SK-N-SH (cell line): ENCODE measurements around the gene UST. TPM values are rescaled to one million over a fixed set of nuclear protein-coding genes. Genes with fewer than 3 reads are reported as not detected.
A peak's percentile ranks its signal among the peaks of the same experiment; 100 is the strongest.

Source experiments
- CTCF ChIA-PET: fragments of 300-600, 350-600 bp; formaldehyde crosslinking; extraction: SDS; loops from one replicate; lab custom pipeline; 2021; lab: Yijun Ruan, JAX
- POLR2A ChIA-PET: fragments of 350-600 bp; sonication (Branson Sonifier 250); formaldehyde crosslinking; extraction: SDS; loops from one replicate; lab custom pipeline; 2020; ENCODE audit warnings: antibody characterized with exemption, inconsistent platforms; lab: Yijun Ruan, JAX
- DNase-seq: peaks from one replicate; pipeline ENCODE4 v3.0.0; 2012
- H2AFZ ChIP-seq: fragments of 200-600 bp; sonication (generic); 2 replicates; pipeline ENCODE4 v1.8.1; 2016; ENCODE audit warnings: antibody characterized with exemption, mild to moderate bottlenecking, low read depth
- H3F3A ChIP-seq: fragments of 200-600 bp; sonication (generic); replicated peaks from 2 replicates; pipeline ENCODE3; 2016; ENCODE audit warnings: antibody characterized with exemption, mild to moderate bottlenecking; ENCODE audit not compliant: insufficient read depth
- H3K27ac ChIP-seq, 2 experiments: fragments of 200-500 bp in 1 of 2; fragments of 200-600 bp in 1 of 2; sonication (Bioruptor generic) in 1 of 2; sonication (generic), shearing (Covaris generic) in 1 of 2; 2 replicates each; pipeline versions ENCODE4 v1.5.1 to v1.6.1; 2014 to 2016; ENCODE audit warnings: low read depth in 2 of 2, inconsistent platforms in 1 of 2, low read length in 1 of 2, mild to moderate bottlenecking in 1 of 2, mixed read lengths in 1 of 2
- H3K27me3 ChIP-seq: fragments of 200-600 bp; sonication (generic), shearing (Covaris generic); 2 replicates; pipeline ENCODE4 v1.6.1; 2016; ENCODE audit warnings: mixed run types; ENCODE audit not compliant: insufficient read depth
- H3K36me3 ChIP-seq, 2 experiments: fragments of 200-500 bp in 1 of 2; fragments of 200-600 bp in 1 of 2; sonication (Bioruptor generic) in 1 of 2; sonication (generic) in 1 of 2; replicated peaks in 1 of 2; 2 replicates each; pipeline versions ENCODE3 to v1.5.1; 2014 to 2016; ENCODE audit warnings: low read length in 1 of 2, mild to moderate bottlenecking in 1 of 2; ENCODE audit not compliant: insufficient read depth in 2 of 2, control insufficient read depth in 1 of 2
- H3K4me1 ChIP-seq, 2 experiments: fragments of 200-500 bp in 1 of 2; fragments of 200-600 bp in 1 of 2; sonication (Bioruptor generic) in 1 of 2; sonication (generic), shearing (Covaris generic) in 1 of 2; 2 replicates each; pipeline versions ENCODE4 v1.5.1 to v1.6.1; 2014 to 2016; ENCODE audit warnings: low read depth in 1 of 2, low read length in 1 of 2, mixed run types in 1 of 2; ENCODE audit not compliant: insufficient read depth in 2 of 2, control insufficient read depth in 1 of 2
- H3K4me2 ChIP-seq: fragments of 200-600 bp; sonication (generic), shearing (Covaris generic); 2 replicates; pipeline ENCODE4 v1.6.1; 2017; ENCODE audit warnings: mixed run types
- H3K4me3 ChIP-seq, 2 experiments: fragments of 200-500 bp in 1 of 2; fragments of 200-600 bp in 1 of 2; sonication (Bioruptor generic) in 1 of 2; sonication (generic), shearing (Covaris generic) in 1 of 2; 2 replicates each; pipeline versions ENCODE4 v1.5.1 to v1.8.1; 2014 to 2016; ENCODE audit warnings: low read depth in 2 of 2, inconsistent platforms in 1 of 2, low read length in 1 of 2, mild to moderate bottlenecking in 1 of 2, mixed read lengths in 1 of 2, moderate library complexity in 1 of 2
- H3K79me2 ChIP-seq: fragments of 200-600 bp; sonication (generic); 2 replicates; pipeline ENCODE4 v1.8.1; 2017; ENCODE audit warnings: mild to moderate bottlenecking; ENCODE audit not compliant: insufficient read depth
- H3K9ac ChIP-seq: fragments of 200-600 bp; sonication (generic); 2 replicates; pipeline ENCODE4 v1.6.1; 2017; ENCODE audit warnings: mixed run types
- H3K9me2 ChIP-seq: fragments of 200-600 bp; sonication (generic); 2 replicates; pipeline ENCODE4 v1.6.1; 2017; ENCODE audit warnings: mixed run types
- H3K9me3 ChIP-seq: fragments of 200-600 bp; sonication (generic); 2 replicates; pipeline ENCODE4 v1.6.1; 2017; ENCODE audit warnings: mixed run types, mild to moderate bottlenecking, moderate library complexity
- H4K20me1 ChIP-seq: fragments of 200-600 bp; sonication (generic); 2 replicates; pipeline ENCODE4 v1.6.1; 2017; ENCODE audit warnings: mild to moderate bottlenecking, mixed run types; ENCODE audit not compliant: insufficient read depth
- EP300 ChIP-seq, 2 experiments: IDR thresholded peaks; 2 replicates each; pipeline versions ENCODE4 v1.4.0 to v1.6.1; 2012; ENCODE audit warnings: borderline replicate concordance in 1 of 2, low read depth in 1 of 2, low read length in 1 of 2
- EZH2phosphoT487 ChIP-seq: fragments of 200-600 bp; sonication (generic); IDR thresholded peaks from 2 replicates; pipeline ENCODE4 v1.6.1; 2017; ENCODE audit warnings: low read depth, mixed run types, mild to moderate bottlenecking, antibody characterized with exemption, moderate library complexity, borderline replicate concordance
- FOSL2 ChIP-seq: IDR thresholded peaks from 2 replicates; pipeline ENCODE4 v1.4.0; 2012; ENCODE audit warnings: low read depth, mild to moderate bottlenecking, moderate library complexity, borderline replicate concordance
- FOXJ3 ChIP-seq: sonication (generic); formaldehyde crosslinking; IDR thresholded peaks from 2 replicates; pipeline ENCODE4 v1.5.1; 2020; ENCODE audit warnings: mild to moderate bottlenecking, missing genetic modification reagents
- GATA2 ChIP-seq: sonication (generic); formaldehyde crosslinking; IDR thresholded peaks from 2 replicates; pipeline ENCODE4 v1.5.0; 2020; ENCODE audit warnings: mild to moderate bottlenecking, missing genetic modification reagents
- IRF3 ChIP-seq: fragments of 150-350 bp; IDR thresholded peaks from 2 replicates; pipeline ENCODE4 v1.6.1; 2016; ENCODE audit warnings: mild to moderate bottlenecking, low read depth, low read length
- MXI1 ChIP-seq: IDR thresholded peaks from 2 replicates; pipeline ENCODE4 v1.6.1; 2012; ENCODE audit warnings: mild to moderate bottlenecking, low read depth, low read length, improper control_type of control experiment
- RAD21 ChIP-seq: IDR thresholded peaks from 2 replicates; pipeline ENCODE4 v1.6.1; 2012; ENCODE audit warnings: mild to moderate bottlenecking, low read length
- RXRA ChIP-seq: IDR thresholded peaks from 2 replicates; pipeline ENCODE4 v1.4.0; 2012; ENCODE audit warnings: low read depth, mild to moderate bottlenecking, borderline replicate concordance
- SIN3A ChIP-seq: IDR thresholded peaks from 2 replicates; pipeline ENCODE4 v1.6.1; 2012; ENCODE audit warnings: low read depth, mild to moderate bottlenecking, low read length, moderate library complexity, borderline replicate concordance
- SMC3 ChIP-seq: IDR thresholded peaks from 2 replicates; pipeline ENCODE4 v1.6.1; 2012; ENCODE audit warnings: low read depth, low read length, improper control_type of control experiment
- TCF12 ChIP-seq: IDR thresholded peaks from 2 replicates; pipeline ENCODE4 v1.4.0; 2012
- WGBS: methylation state at CpG from one replicate; pipeline ENCODE4 v1.1.6; 2017; ENCODE audit warnings: low lambda C conversion rate; 5-methylcytosine and 5-hydroxymethylcytosine counted together
- polyA plus RNA-seq, 3 experiments: library from polyadenylated mRNA; depleted of rRNA; stranded (reverse); fragments of >200 nt; gene quantifications; 2 replicates each; pipeline ENCODE4 v1.2.3, GENCODE V29; 2012
- TF ChIP-seq, protein P1 (sequence below): fragments of 150-350 bp; IDR thresholded peaks from 2 replicates; pipeline ENCODE4 v1.6.1; 2017; ENCODE audit warnings: antibody characterized with exemption, low read length, low read depth, borderline replicate concordance
- TF ChIP-seq, protein P2 (sequence below): IDR thresholded peaks from 2 replicates; pipeline ENCODE4 v1.4.0; 2012; ENCODE audit warnings: low read depth

Gene UST
- polyA plus RNA-seq, 1 of the 3 experiments (the other 2 are of a cell fraction), result 1.7 TPM

- TF ChIP-seq EZH2phosphoT487 (no peak), MXI1 (no peak), EP300 (IDR thresholded peaks at IDR 0.05; ENCODE audit: borderline replicate concordance in 1 of 2, low read depth in 1 of 2, low read length in 1 of 2) (peak in 1 of 2 experiments; percentile 88; a peak in 1 of 4 replicates), IRF3 (no peak), RXRA (peak; percentile 27; the same call in 1 of the 2 replicates), SIN3A (peak; percentile 71; the same call in 1 of the 2 replicates), TCF12 (peak; percentile 88)
- TF ChIP-seq, protein P1, sequence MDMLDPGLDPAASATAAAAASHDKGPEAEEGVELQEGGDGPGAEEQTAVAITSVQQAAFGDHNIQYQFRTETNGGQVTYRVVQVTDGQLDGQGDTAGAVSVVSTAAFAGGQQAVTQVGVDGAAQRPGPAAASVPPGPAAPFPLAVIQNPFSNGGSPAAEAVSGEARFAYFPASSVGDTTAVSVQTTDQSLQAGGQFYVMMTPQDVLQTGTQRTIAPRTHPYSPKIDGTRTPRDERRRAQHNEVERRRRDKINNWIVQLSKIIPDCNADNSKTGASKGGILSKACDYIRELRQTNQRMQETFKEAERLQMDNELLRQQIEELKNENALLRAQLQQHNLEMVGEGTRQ, result no peak
Observed at GRCh38 chr6:149012040-149012545, 265.3 kb downstream of the UST start (continued).

- CTCF ChIA-PET, result interaction anchor here (0.5 to 1.6 kb wide), 3 partner anchors 13 to 418 kb away, joined by 3 to 4 read pairs (median 4); no protein-coding TSS in a partner anchor
- Histone ChIP-seq H2AFZ (peak overlapping the region; percentile 65; the same call in 1 of the 2 replicates), H3K9ac (peak overlapping the region; percentile 63; the same call in 1 of the 2 replicates)
Observed at GRCh38 chr6:149013586-149014344, 266.9 kb downstream of the UST start.

More at GRCh38 chr6:149013586-149014344, 266.9 kb downstream of the UST start:
- H3K36me3 ChIP-seq, result no peaks in the 10 kb centered on the region
- peaks cover 0 to 31% of the 10 kb centered on the region in 2 experiments; a peak in 3 of 4 replicates for H3K4me1 ChIP-seq
- no peaks in the 10 kb centered on the region for H4K20me1 ChIP-seq
- no peak for DNase-seq
- H3F3A ChIP-seq, result peaks cover 51% of the 10 kb centered on the region
- peak overlapping the region; percentile 52 for H3K4me2 ChIP-seq
- H3K9me3 ChIP-seq, result no peaks in the 10 kb centered on the region
- H3K4me3 ChIP-seq, result no peak overlapping the region
- no peaks in the 10 kb centered on the region for H3K27me3 ChIP-seq
- 55% methylated on average over 6 of the region's 6 CpGs for WGBS
- TF ChIP-seq SMC3, result no peak
- no peak for TF ChIP-seq FOSL2
- TF ChIP-seq EP300 (IDR thresholded peaks at IDR 0.05; ENCODE audit: borderline replicate concordance in 1 of 2, low read depth in 1 of 2, low read length in 1 of 2), result no peak
- no peak for TF ChIP-seq RAD21
- no peak for TF ChIP-seq FOXJ3
- TF ChIP-seq, protein P2, sequence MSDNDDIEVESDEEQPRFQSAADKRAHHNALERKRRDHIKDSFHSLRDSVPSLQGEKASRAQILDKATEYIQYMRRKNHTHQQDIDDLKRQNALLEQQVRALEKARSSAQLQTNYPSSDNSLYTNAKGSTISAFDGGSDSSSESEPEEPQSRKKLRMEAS, result no peak
- no peak for TF ChIP-seq GATA2 (CRISPR knock-in tag)
- no peaks in the 10 kb centered on the region for H3K79me2 ChIP-seq
- no peaks in the 10 kb centered on the region for H3K9me2 ChIP-seq
- POLR2A ChIA-PET, result no interaction called here
- peak overlapping the region in 1 of 2 experiments; percentile 99; a peak in 2 of 4 replicates for H3K27ac ChIP-seq
